ENCODE measurements around the gene OR10G8.

Gene OR10G8

DNA sequence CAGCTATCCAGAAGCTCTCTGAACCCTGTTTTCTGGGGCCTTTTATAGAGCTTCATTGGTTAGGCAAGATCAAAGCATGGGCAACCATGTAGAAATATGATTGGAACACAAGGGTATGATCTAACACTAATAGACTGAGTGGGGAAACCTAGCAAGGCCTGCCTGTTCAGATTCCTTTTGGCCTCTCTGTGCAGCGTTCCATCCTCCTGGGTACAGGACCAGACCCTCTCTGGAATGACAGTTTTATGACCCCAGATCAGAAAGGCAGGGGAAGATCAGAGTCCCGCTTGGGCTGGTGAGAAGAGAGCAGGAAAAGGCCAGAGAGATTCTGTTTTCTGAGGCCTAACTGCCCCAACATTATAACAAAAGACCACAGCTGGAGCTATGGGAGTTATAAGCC, 52.0 kb downstream of the OR10G8 start:
- no peak for DNase-seq (ENCODE audit: low spot score)

GRCh38 chr11:124079631-124080326, 53.2 kb downstream of the OR10G8 start:
- no peak for DNase-seq (ENCODE audit: low spot score)

Data from kidney capillary endothelial cell (primary cell).